Mesenchymal stem cell (in vitro differentiated cells and primary cell): ENCODE measurements around the gene B4GALT3.
A peak's percentile ranks its signal among the peaks of the same experiment; 100 is the strongest.

Experiments
- DNase-seq: peaks from one replicate; pipeline ENCODE4 v3.0.0-alpha.2; 2013
- H2AFZ ChIP-seq: one replicate; pipeline ENCODE4 v1.6.1; 2013; ENCODE audit warnings: low read depth, mild to moderate bottlenecking, control low read depth, inconsistent platforms, low read length, moderate library complexity
- H2AK5ac ChIP-seq: 2 replicates; pipeline ENCODE4 v1.6.1; 2013; ENCODE audit warnings: low read length, moderate library complexity, mild to moderate bottlenecking, inconsistent platforms; ENCODE audit not compliant: severe bottlenecking
- H2BK120ac ChIP-seq: one replicate; pipeline ENCODE4 v1.6.1; 2013; ENCODE audit warnings: low read depth, mild to moderate bottlenecking, inconsistent platforms, low read length, moderate library complexity
- H2BK12ac ChIP-seq, 2 experiments: one replicate each; pipeline ENCODE4 v1.6.1; 2013; ENCODE audit warnings: inconsistent platforms in 2 of 2, low read length in 2 of 2, mild to moderate bottlenecking in 2 of 2, moderate library complexity in 2 of 2, control low read depth in 1 of 2
- H2BK15ac ChIP-seq: one replicate; pipeline ENCODE4 v1.6.1; 2013; ENCODE audit warnings: mild to moderate bottlenecking, low read depth, inconsistent platforms; ENCODE audit not compliant: poor library complexity, severe bottlenecking
- H2BK5ac ChIP-seq: 2 replicates; pipeline ENCODE4 v1.6.1; 2013; ENCODE audit warnings: low read depth, mild to moderate bottlenecking, low read length, control low read depth, inconsistent platforms; ENCODE audit not compliant: poor library complexity, severe bottlenecking
- H3K14ac ChIP-seq, 2 experiments: one replicate each; pipeline ENCODE4 v1.6.1; 2013; ENCODE audit warnings: inconsistent platforms in 2 of 2, low read length in 2 of 2, control low read depth in 1 of 2, mild to moderate bottlenecking in 1 of 2, moderate library complexity in 1 of 2
- H3K18ac ChIP-seq, 2 experiments: one replicate each; pipeline ENCODE4 v1.6.1; 2013; ENCODE audit warnings: inconsistent platforms in 2 of 2, low read length in 2 of 2, control low read depth in 1 of 2, low read depth in 1 of 2, mild to moderate bottlenecking in 1 of 2
- H3K23ac ChIP-seq, 2 experiments: one replicate each; pipeline ENCODE4 v1.6.1; 2013; ENCODE audit warnings: inconsistent platforms in 2 of 2, low read length in 2 of 2, mild to moderate bottlenecking in 2 of 2, moderate library complexity in 2 of 2, control low read depth in 1 of 2
- H3K27ac ChIP-seq: 2 replicates; pipeline ENCODE4 v1.5.1; 2013; ENCODE audit warnings: mild to moderate bottlenecking, moderate library complexity, low read length, control low read depth, inconsistent platforms; ENCODE audit not compliant: poor library complexity, severe bottlenecking
- H3K27me3 ChIP-seq, 2 experiments: 2 replicates each; pipeline versions ENCODE4 v1.6.1 to v1.7.0; 2013; ENCODE audit warnings: low read length in 2 of 2, mild to moderate bottlenecking in 2 of 2, moderate library complexity in 2 of 2, control low read depth in 1 of 2, inconsistent platforms in 1 of 2; ENCODE audit not compliant: control insufficient read depth in 1 of 2, insufficient read depth in 1 of 2
- H3K36me3 ChIP-seq, 2 experiments: 2 replicates each; pipeline versions ENCODE4 v1.6.1 to v1.7.0; 2013; ENCODE audit warnings: low read length in 2 of 2, control low read depth in 1 of 2, inconsistent platforms in 1 of 2, low read depth in 1 of 2, mild to moderate bottlenecking in 1 of 2; ENCODE audit not compliant: insufficient read depth in 2 of 2, control insufficient read depth in 1 of 2
- H3K4ac ChIP-seq, 2 experiments: one replicate each; pipeline ENCODE4 v1.6.1; 2013; ENCODE audit warnings: inconsistent platforms in 2 of 2, low read length in 2 of 2, mild to moderate bottlenecking in 2 of 2, moderate library complexity in 2 of 2, control low read depth in 1 of 2, low read depth in 1 of 2
- H3K4me1 ChIP-seq: 2 replicates; pipeline ENCODE4 v1.6.1; 2013; ENCODE audit warnings: low read depth, low read length, control low read depth; ENCODE audit not compliant: control insufficient read depth, insufficient read depth
- H3K4me2 ChIP-seq: 2 replicates; pipeline ENCODE4 v1.6.1; 2013; ENCODE audit warnings: low read length, mild to moderate bottlenecking, inconsistent platforms; ENCODE audit not compliant: poor library complexity, severe bottlenecking
- H3K4me3 ChIP-seq, 2 experiments: 2 replicates each; pipeline versions ENCODE4 v1.5.1 to v1.7.0; 2013; ENCODE audit warnings: low read length in 2 of 2, mild to moderate bottlenecking in 2 of 2, control low read depth in 1 of 2, low read depth in 1 of 2; ENCODE audit not compliant: insufficient read depth in 1 of 2
- H3K79me1 ChIP-seq: replicated peaks from 2 replicates; pipeline ENCODE4 v1.6.1; 2013; ENCODE audit warnings: mild to moderate bottlenecking, control low read depth, low read length, inconsistent platforms; ENCODE audit not compliant: poor library complexity, severe bottlenecking
- H3K9ac ChIP-seq: 2 replicates; pipeline ENCODE4 v1.7.0; 2013; ENCODE audit warnings: mild to moderate bottlenecking, low read length, moderate library complexity
- H3K9me3 ChIP-seq: 2 replicates; pipeline ENCODE4 v1.7.0; 2013; ENCODE audit warnings: mild to moderate bottlenecking, low read length; ENCODE audit not compliant: control insufficient read depth
- H4K8ac ChIP-seq: one replicate; pipeline ENCODE4 v1.6.1; 2013; ENCODE audit warnings: inconsistent platforms, mild to moderate bottlenecking, low read length, moderate library complexity
- H4K91ac ChIP-seq: one replicate; pipeline ENCODE4 v1.6.1; 2013; ENCODE audit warnings: mild to moderate bottlenecking, low read length, inconsistent platforms
- WGBS: methylation state at CpG from one replicate; pipeline ENCODE4 v1.1.7; 2013; ENCODE audit warnings: mixed read lengths; 5-methylcytosine and 5-hydroxymethylcytosine counted together

B4GALT3 gene

DNA sequence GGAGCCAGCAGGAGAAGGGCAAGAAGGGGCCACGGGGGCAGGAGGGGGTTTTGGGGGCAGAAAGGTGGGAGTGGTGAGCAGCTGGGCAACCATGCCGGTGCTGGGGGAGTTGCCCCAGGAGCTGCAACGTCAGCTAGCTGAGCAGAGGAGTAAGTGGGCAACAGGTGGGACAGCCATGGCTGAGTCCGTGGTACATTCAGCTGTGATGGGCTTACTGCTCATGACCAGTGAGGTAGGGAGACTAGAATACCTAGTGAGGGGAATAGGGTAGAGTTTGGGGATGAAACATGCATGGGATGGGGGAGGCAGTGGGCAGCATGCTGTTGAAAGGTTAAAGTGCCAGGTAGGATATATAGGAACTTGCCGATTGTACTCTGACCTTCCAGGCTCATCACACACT is 15.7 kb downstream of the B4GALT3 start:
- Histone ChIP-seq H3K4ac (no peak overlapping the region), H2BK120ac (no peak overlapping the region), H4K8ac (no peak overlapping the region), H2AFZ (no peak overlapping the region), H2BK15ac (no peak overlapping the region), H3K27me3 (no peaks in the 10 kb centered on the region), H3K4me3 (no peak overlapping the region), H3K23ac (no peak overlapping the region), H2BK5ac (no peak overlapping the region), H3K14ac (no peak overlapping the region), H3K27ac (no peak overlapping the region), H2BK12ac (no peak overlapping the region), H3K9ac (no peak overlapping the region), H3K18ac (no peak overlapping the region), H3K4me1 (peaks cover 23% of the 10 kb centered on the region), H3K36me3 (peaks cover 49 to 63% of the 10 kb centered on the region in 2 experiments), H3K4me2 (no peak overlapping the region), H2AK5ac (no peak overlapping the region), H3K79me1 (peaks cover 34% of the 10 kb centered on the region), H4K91ac (no peak overlapping the region), H3K9me3 (no peaks in the 10 kb centered on the region)
- WGBS = 97% methylated on average over 4 of the region's 5 CpGs
- no peak for DNase-seq

DNA sequence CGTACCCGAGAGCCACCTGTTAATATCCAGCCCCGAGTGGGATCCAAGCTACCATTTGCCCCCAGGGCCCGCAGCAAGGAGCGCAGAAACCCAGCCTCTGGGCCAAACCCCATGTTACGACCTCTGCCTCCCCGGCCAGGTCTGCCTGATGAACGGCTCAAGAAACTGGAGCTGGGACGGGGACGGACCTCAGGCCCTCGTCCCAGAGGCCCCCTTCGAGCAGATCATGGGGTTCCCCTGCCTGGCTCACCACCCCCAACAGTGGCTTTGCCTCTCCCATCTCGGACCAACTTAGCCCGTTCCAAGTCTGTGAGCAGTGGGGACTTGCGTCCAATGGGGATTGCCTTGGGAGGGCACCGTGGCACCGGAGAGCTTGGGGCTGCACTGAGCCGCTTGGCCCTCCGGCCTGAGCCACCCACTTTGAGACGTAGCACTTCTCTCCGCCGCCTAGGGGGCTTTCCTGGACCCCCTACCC is 16.6 kb downstream of the B4GALT3 start:
- no peaks in the 10 kb centered on the region for H3K9me3 ChIP-seq
- no peak overlapping the region for H3K18ac ChIP-seq
- DNase-seq = no peak
- no peak overlapping the region for H4K8ac ChIP-seq
- no peak overlapping the region for H2AFZ ChIP-seq
- no peak overlapping the region for H2BK15ac ChIP-seq
- H3K79me1 ChIP-seq = peaks cover 37% of the 10 kb centered on the region
- no peak overlapping the region for H2BK12ac ChIP-seq
- H3K36me3 ChIP-seq = peaks cover 49 to 63% of the 10 kb centered on the region in 2 experiments
- WGBS = 97% methylated on average over 22 of the region's 22 CpGs
- peak overlapping the region; percentile 91 for H3K9ac ChIP-seq
- no peak overlapping the region for H3K4me3 ChIP-seq
- H2BK120ac ChIP-seq = no peak overlapping the region
- no peaks in the 10 kb centered on the region for H3K27me3 ChIP-seq
- no peak overlapping the region for H3K14ac ChIP-seq
- no peak overlapping the region for H3K4ac ChIP-seq
- no peak overlapping the region for H3K27ac ChIP-seq
- H3K4me1 ChIP-seq = peaks cover 22% of the 10 kb centered on the region
- no peak overlapping the region for H3K23ac ChIP-seq
- H2AK5ac ChIP-seq = no peak overlapping the region
- H4K91ac ChIP-seq = peak overlapping the region; percentile 18
- H2BK5ac ChIP-seq = no peak overlapping the region
- no peak overlapping the region for H3K4me2 ChIP-seq

GRCh38 chr1:161159913-161160243 is 17.4 kb downstream of the B4GALT3 start:
- Histone ChIP-seq H2BK120ac (peak overlapping the region; percentile 74), H3K9me3 (no peaks in the 10 kb centered on the region), H3K36me3 (peaks cover 47 to 60% of the 10 kb centered on the region in 2 experiments), H2BK15ac (no peak overlapping the region), H2BK5ac (no peak overlapping the region), H3K27me3 (no peaks in the 10 kb centered on the region), H4K8ac (peak overlapping the region; percentile 96), H4K91ac (no peak overlapping the region), H3K79me1 (peaks cover 44% of the 10 kb centered on the region), H3K4me3 (peak overlapping the region; percentile 84 to 92), H2AK5ac (no peak overlapping the region), H3K23ac (peak overlapping the region in 1 of 2 experiments; percentile 40), H3K18ac (peak overlapping the region; percentile 63 to 93), H3K14ac (peak overlapping the region; percentile 35 to 87), H2AFZ (peak overlapping the region; percentile 64), H3K4ac (peak overlapping the region; percentile 57 to 83), H3K9ac (peak overlapping the region; percentile 91), H3K4me2 (peak overlapping the region; percentile 76), H2BK12ac (no peak overlapping the region), H3K4me1 (peaks cover 22% of the 10 kb centered on the region), H3K27ac (no peak overlapping the region)
- no peak for DNase-seq
- 11% methylated on average over 9 of the region's 11 CpGs for WGBS

- peak within 1 kb of the TSS in 1 of 2 experiments; percentile 40 for H3K23ac ChIP-seq
- no peak within 1 kb of the TSS for H2BK5ac ChIP-seq
- H3K4me3 ChIP-seq = peak within 1 kb of the TSS; percentile 84 to 92
- H3K36me3 ChIP-seq = peaks cover 43 to 55% of the 10 kb centered on the region in 2 experiments
- H2AK5ac ChIP-seq = peak within 1 kb of the TSS; percentile 8
- H4K91ac ChIP-seq = peak within 1 kb of the TSS; percentile 97
- H2BK12ac ChIP-seq = no peak within 1 kb of the TSS
- no peaks in the 10 kb centered on the region for H3K27me3 ChIP-seq
- H2BK15ac ChIP-seq = peak within 1 kb of the TSS; percentile 86
- peak within 1 kb of the TSS; percentile 96 for H4K8ac ChIP-seq
- peak within 1 kb of the TSS; percentile 74 for H2BK120ac ChIP-seq
- peak within 1 kb of the TSS; percentile 64 for H2AFZ ChIP-seq
- H3K27ac ChIP-seq = peak within 1 kb of the TSS; percentile 45
- peaks cover 44% of the 10 kb centered on the region for H3K79me1 ChIP-seq
- peak within 1 kb of the TSS; percentile 35 to 87 for H3K14ac ChIP-seq
- peak within 1 kb of the TSS; percentile 57 to 83 for H3K4ac ChIP-seq
- peak within 1 kb of the TSS; percentile 83 for H3K4me2 ChIP-seq
- H3K4me1 ChIP-seq = peaks cover 23% of the 10 kb centered on the region
- 2% methylated on average over 59 of the region's 60 CpGs for WGBS
- peak; percentile 92 for DNase-seq
- peak within 1 kb of the TSS; percentile 91 for H3K9ac ChIP-seq
- H3K9me3 ChIP-seq = no peaks in the 10 kb centered on the region
- peak within 1 kb of the TSS; percentile 63 to 93 for H3K18ac ChIP-seq
Measured at GRCh38 chr1:161159087-161159912, 18.0 kb downstream of the B4GALT3 start, which contains the start of gene USP21. USP21 (plus strand) TSS chr1:161159500; CDS start chr1:161160641, 1,141 bp downstream.
